ENCODE data around the gene GRAMD1A. TPM values are rescaled to one million over a fixed set of nuclear protein-coding genes. Genes with fewer than 3 reads are reported as not detected.

The GRAMD1A gene
- total and polyA plus RNA-seq, 9 donors = 44.5 to 93.7 (median 71.6) TPM

GRCh38 chr19:34960103-34960805, 39.9 kb upstream of the GRAMD1A start:
- intact Hi-C loops (cut with DNase I) = no loop called here
- DNase-seq = no peak
- Histone ChIP-seq H3K4me3 (no peak overlapping the region), H3K27me3 (no peaks in the 10 kb centered on the region), H3K27ac (no peak overlapping the region), H3K36me3 (peaks cover 13% of the 10 kb centered on the region), H3K9me3 (peaks cover 6 to 37% of the 10 kb centered on the region in 2 donors), H3K4me1 (ENCODE audit: insufficient read depth) (peaks cover 6% of the 10 kb centered on the region)
- WGBS, 3 donors = 93 to 98% (median 96%) methylated on average over 8 of the region's 8 CpGs
- TF ChIP-seq CTCF (IDR thresholded peaks at IDR 0.05) = no peak
- TF ChIP-seq POLR2A (IDR thresholded peaks at IDR 0.05) = no peak
- TF ChIP-seq EP300 (IDR thresholded peaks at IDR 0.05) = no peak

GRCh38 chr19:34960940-34961679, 39.0 kb upstream of the GRAMD1A start:
- H3K27me3 ChIP-seq = no peaks in the 10 kb centered on the region
- H3K4me3 ChIP-seq = no peak overlapping the region
- no peak for DNase-seq
- peaks cover 6% of the 10 kb centered on the region for H3K4me1 ChIP-seq (ENCODE audit: insufficient read depth)
- H3K36me3 ChIP-seq = peaks cover 13% of the 10 kb centered on the region
- WGBS, 3 donors = 92 to 95% (median 94%) methylated on average over 12 of the region's 12 CpGs
- H3K9me3 ChIP-seq = peaks cover 6 to 33% of the 10 kb centered on the region in 2 donors
- TF ChIP-seq EP300 (IDR thresholded peaks at IDR 0.05) (no peak), POLR2A (IDR thresholded peaks at IDR 0.05) (no peak), CTCF (IDR thresholded peaks at IDR 0.05) (no peak)
- intact Hi-C loops (cut with DNase I) = no loop called here
- no peak overlapping the region for H3K27ac ChIP-seq

- DNase-seq = no peak
- H3K9me3 ChIP-seq = peaks cover 6 to 33% of the 10 kb centered on the region in 2 donors
- WGBS, 3 donors = 66 to 75% (median 74%) methylated on average over 5 of the region's 5 CpGs
- intact Hi-C loops (cut with DNase I) = no loop called here
- peaks cover 6% of the 10 kb centered on the region for H3K4me1 ChIP-seq (ENCODE audit: insufficient read depth)
- H3K36me3 ChIP-seq = peaks cover 13% of the 10 kb centered on the region
- H3K4me3 ChIP-seq = no peak overlapping the region
- no peak overlapping the region for H3K27ac ChIP-seq
- H3K27me3 ChIP-seq = no peaks in the 10 kb centered on the region
- TF ChIP-seq CTCF (IDR thresholded peaks at IDR 0.05) (no peak), EP300 (IDR thresholded peaks at IDR 0.05) (no peak), POLR2A (IDR thresholded peaks at IDR 0.05) (no peak)
Measured at GRCh38 chr19:34961775-34962686, 38.1 kb upstream of the GRAMD1A start.
